Measurements from ENCODE around the gene CHST3.

- TF ChIP-seq CTCF (IDR thresholded peaks at IDR 0.05), result no peak
- TF ChIP-seq POLR2A (IDR thresholded peaks at IDR 0.05), result no peak
- TF ChIP-seq EP300 (IDR thresholded peaks at IDR 0.05), result no peak
Measured at GRCh38 chr10:72014197-72014596, 50.0 kb downstream of the CHST3 start.

All from sigmoid colon (tissue), 4 donors.